Stimulated activated effector memory CD8-positive, alpha-beta T cell treated with anti-CD3 and anti-CD28 coated beads, Interleukin-12 subunit alpha, Interleukin-12 subunit beta, amount 100 ng/mL, for 72 hours (primary cell): ENCODE measurements around the gene LAMC3.
"Not testable (repeated sequence)": the region's sequence is repeated elsewhere in the genome, so short reads cannot be mapped to it uniquely, and the experiment has no call there.

Source experiments
- ATAC-seq: fragments of 150-1000 bp; cut with Tn5 transposase; 2 replicates; pipeline ENCODE4 v1.10.0; 2021
- DNase-seq, 2 donors: peaks; one replicate each; pipeline ENCODE4 v3.0.0; 2021 to 2022; ENCODE audit warnings: low spot score in 2 of 2
- H3K27ac Mint-ChIP-seq: one replicate; pipeline ENCODE4 v1.8.0; 2022; ENCODE audit warnings: mild to moderate bottlenecking, mixed read lengths
- H3K36me3 Mint-ChIP-seq: one replicate; pipeline ENCODE4 v1.8.0; 2022; ENCODE audit warnings: mild to moderate bottlenecking, mixed read lengths
- H3K4me1 Mint-ChIP-seq: one replicate; pipeline ENCODE4 v1.8.0; 2022; ENCODE audit warnings: mixed read lengths
- H3K4me3 Mint-ChIP-seq: one replicate; pipeline ENCODE4 v1.8.0; 2022; ENCODE audit warnings: mild to moderate bottlenecking, mixed read lengths
- H3K9me3 Mint-ChIP-seq: one replicate; pipeline ENCODE4 v1.8.0; 2022; ENCODE audit warnings: mixed read lengths

LAMC3 gene

DNA sequence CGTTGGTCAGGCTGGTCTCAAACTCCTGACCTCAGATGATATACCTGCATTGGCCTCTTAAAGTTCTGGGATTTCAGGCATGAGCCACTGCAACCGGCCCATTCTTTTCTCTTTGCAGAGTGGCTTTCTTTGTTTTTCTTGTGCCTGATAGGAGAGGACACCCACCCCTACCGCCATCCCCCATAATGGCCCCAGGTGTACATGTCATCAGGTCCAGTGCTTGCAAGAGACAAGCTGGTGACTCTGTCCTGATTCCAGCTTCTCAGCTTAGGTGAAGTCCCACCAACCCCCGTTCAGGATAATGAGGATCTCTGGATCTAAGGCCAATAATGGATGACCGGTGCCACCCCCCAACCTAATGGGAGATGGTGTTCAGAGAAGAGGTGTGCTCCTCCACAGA lies 85.0 kb downstream of the LAMC3 start:
- DNase-seq, result no peak
- no peak overlapping the region for H3K27ac Mint-ChIP-seq
- H3K36me3 Mint-ChIP-seq, result no peaks in the 10 kb centered on the region
- no peak for ATAC-seq
- H3K4me3 Mint-ChIP-seq, result no peak overlapping the region
- peaks cover 12% of the 10 kb centered on the region for H3K4me1 Mint-ChIP-seq
- no peaks in the 10 kb centered on the region for H3K9me3 Mint-ChIP-seq

DNA sequence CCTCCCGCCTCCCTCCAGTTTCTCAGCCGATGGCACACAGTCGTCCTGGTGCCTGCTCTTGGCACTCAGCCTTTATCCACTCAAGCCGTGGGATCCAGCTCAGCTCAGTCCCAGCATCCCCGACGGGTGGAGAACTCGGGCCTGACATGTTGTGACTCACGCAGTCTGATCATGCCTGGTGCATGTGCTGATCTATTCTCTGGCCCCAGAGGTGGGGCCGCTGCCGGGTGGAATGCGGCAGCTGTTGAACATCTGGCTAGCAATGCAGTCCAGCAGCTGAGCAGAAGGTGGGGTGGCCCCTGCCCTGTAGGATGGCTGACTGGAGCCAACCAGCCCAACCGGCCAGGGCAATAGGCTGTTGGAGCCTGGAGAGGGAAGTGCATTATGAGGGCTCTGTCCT lies 85.6 kb downstream of the LAMC3 start:
- Mint-ChIP-seq H3K4me1 (peaks cover 12% of the 10 kb centered on the region), H3K4me3 (no peak overlapping the region)
- no peak for ATAC-seq

DNA sequence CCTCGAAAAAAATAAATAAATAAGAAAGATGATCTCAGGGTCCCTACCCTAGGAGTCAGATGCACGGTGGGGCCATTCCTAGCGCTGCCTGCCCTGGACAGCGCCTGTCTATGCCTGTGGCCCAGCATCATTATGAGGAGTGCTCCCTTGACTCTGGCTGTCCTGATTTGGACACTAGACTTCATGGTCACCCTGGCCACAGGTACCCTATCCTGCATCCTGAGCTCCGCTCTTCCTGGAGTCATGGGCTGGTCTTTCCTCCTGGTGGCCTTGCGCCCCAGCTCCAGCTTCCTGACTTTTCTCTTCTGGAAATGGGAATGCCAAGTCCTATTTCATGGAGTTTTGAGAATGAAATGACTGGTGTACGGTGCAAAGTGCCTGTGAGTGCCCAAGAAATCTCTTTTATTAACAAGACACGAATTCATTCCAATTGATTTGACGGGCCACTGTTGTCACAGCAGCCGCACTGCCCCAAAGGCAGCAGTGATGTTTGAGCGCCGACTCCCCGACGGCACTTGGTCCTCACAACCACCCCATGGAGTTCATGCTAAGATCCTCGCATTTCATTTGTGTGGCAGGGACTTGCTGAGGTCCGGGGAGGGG lies 86.8 kb downstream of the LAMC3 start:
- H3K36me3 Mint-ChIP-seq, result no peaks in the 10 kb centered on the region
- H3K27ac Mint-ChIP-seq, result no peak overlapping the region
- ATAC-seq (peak; percentile 6), DNase-seq (no peak)
- peaks cover 12% of the 10 kb centered on the region for H3K4me1 Mint-ChIP-seq
- H3K9me3 Mint-ChIP-seq, result no peaks in the 10 kb centered on the region
- H3K4me3 Mint-ChIP-seq, result peak overlapping the region; percentile 47

More for the DNA sequence above, 85.6 kb downstream of the LAMC3 start:
- H3K27ac Mint-ChIP-seq, result no peak overlapping the region
- DNase-seq, result no peak
- no peaks in the 10 kb centered on the region for H3K36me3 Mint-ChIP-seq
- no peaks in the 10 kb centered on the region for H3K9me3 Mint-ChIP-seq

DNA sequence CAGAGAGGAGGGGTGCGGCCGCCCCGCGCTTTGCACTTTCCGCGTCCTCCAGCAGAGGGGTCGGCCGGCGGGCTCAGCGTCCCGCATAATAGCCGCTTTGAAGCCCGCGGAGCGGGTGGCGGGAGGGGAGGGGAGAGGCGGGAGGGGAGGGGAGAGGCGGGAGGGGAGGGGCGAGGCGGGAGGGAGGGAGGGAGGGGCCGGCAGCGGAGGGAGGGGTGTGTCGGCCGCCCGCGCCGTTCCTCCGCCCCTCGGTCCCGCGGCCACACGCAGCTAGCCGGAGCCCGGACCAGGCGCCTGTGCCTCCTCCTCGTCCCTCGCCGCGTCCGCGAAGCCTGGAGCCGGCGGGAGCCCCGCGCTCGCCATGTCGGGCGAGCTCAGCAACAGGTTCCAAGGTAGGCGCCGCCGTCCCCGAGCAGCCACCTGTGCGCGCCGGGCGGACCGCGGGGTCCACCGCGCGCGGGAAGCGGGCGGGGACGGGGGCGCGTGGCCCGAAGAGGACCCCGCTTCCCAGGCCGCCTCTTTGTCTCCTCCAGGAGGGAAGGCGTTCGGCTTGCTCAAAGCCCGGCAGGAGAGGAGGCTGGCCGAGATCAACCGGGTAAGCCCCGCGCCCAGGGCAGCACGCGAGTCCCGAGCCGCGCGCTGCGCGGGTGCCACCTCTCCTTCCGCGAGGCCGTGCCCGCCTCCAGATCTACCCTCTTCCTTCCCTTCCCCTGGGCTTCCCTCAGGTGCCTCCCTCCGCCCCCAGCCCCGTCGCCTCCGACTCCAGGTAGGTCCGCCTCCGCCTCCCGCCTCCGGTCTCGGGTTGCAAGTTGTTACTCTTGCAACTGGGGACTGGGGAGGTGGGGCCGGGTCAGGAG lies 87.5 kb downstream of the LAMC3 start, which contains the start of gene AIF1L:
Gene AIF1L (plus strand): TSS at position 263 of the 857 bp plus-strand sequence. CDS start 99 bp downstream, at position 362.
- DNase-seq (no peak), ATAC-seq (peak; percentile 31)
- H3K4me3 Mint-ChIP-seq, result peak within 1 kb of the TSS; percentile 56
- no peaks in the 10 kb centered on the region for H3K9me3 Mint-ChIP-seq
- peaks cover 12% of the 10 kb centered on the region for H3K4me1 Mint-ChIP-seq
- no peak within 1 kb of the TSS for H3K27ac Mint-ChIP-seq
- H3K36me3 Mint-ChIP-seq, result no peaks in the 10 kb centered on the region

DNA sequence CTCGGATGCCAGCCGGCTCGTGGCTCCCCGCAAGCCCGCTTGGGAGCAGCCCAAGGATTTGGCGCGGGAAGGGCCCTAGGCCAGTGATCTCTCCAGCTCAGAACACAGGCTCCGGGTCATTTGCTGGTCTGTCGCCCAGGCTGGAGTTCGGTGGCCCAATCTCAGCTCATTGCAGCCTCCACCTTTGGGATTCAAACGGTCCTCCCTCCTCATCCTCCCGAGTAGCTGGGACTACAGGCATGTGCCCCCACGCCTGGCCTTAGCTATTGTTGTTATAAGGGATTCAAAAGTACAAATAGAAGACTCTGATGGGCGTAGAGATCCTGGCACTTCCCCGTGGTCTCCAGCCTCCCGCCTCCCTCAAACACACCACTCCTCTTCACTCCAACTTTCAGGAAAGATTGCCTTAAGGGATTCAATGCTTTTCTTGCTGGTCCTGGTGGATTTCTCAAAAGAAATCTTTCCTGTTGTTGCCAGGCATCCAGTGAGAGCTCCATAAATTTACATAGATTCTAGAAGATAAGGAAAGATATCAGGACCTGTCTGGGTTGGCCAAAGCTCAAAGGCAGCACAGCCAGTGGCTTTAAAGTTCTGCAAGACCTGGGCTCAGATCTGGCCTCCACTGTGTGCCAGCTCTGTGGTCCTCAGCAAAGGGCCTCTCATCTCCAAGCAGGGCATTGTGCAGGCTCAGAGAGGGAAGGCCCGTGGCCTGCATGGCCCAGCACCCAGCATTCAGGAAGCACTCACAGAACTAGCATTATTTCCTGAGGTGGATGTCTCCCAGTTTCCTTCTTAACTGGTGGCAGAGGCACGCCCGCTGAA lies 88.4 kb downstream of the LAMC3 start:
- peaks cover 12% of the 10 kb centered on the region for H3K4me1 Mint-ChIP-seq
- ATAC-seq (no peak), DNase-seq (no peak)
- H3K9me3 Mint-ChIP-seq, result no peaks in the 10 kb centered on the region
- H3K36me3 Mint-ChIP-seq, result no peaks in the 10 kb centered on the region
- H3K27ac Mint-ChIP-seq, result no peak overlapping the region
- peak overlapping the region; percentile 56 for H3K4me3 Mint-ChIP-seq

DNA sequence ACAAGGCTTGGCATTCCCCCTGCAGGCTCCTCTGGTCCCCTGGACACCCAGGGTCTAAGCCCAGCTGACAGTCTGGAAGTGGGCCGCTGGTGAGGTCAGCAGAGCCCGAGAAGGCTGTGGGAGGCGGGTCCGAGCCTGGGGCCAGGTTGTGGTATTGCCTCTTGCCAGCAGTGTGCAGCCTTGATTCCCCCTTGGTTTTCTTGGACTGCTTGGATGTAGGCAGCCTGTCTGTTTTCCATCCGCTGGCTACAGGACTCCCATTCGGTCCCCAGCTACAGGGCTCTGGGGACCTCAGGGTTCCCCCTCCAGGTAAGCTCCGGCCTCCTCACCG lies 88.9 kb downstream of the LAMC3 start:
- Mint-ChIP-seq H3K36me3 (no peaks in the 10 kb centered on the region), H3K4me3 (no peak overlapping the region), H3K4me1 (peaks cover 12% of the 10 kb centered on the region), H3K9me3 (no peaks in the 10 kb centered on the region), H3K27ac (no peak overlapping the region)
- DNase-seq (no peak), ATAC-seq (no peak)

DNA sequence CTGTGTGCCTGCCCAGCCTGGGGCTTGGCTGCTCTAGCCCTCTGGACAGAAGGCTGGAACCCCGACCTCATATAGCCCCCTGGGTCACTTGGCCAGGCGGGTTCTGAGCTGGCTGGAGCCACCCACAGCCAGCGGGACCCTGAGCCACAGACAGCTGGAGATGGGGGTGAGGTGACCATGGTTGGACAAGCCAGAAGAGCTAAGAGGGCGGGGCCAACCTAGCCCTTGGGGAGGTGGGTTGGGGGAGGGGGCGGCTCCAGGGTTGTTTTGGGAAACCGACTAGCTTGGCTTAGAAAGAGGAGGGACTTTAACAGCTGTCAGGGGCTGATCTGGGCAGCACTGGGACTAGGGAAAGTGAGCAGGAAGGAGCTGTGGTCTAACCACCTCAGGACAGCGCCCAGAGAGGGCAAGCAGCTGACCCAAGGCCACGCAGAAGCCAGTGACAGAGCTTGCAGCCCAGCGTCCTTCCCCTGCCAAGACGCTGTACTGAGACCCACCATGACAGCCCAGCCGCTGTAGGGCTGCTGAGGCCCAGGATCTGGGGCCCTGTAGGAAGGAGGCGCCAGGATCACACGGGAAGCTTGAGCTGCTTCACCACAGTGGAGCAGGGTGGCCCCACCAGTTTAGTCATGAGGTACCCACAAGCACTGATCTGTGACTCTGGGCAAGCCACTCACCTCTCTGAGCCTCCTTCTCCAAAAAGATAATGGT lies 89.6 kb downstream of the LAMC3 start:
- no peaks in the 10 kb centered on the region for H3K9me3 Mint-ChIP-seq
- H3K4me3 Mint-ChIP-seq, result no peak overlapping the region
- H3K27ac Mint-ChIP-seq, result no peak overlapping the region
- H3K4me1 Mint-ChIP-seq, result peaks cover 12% of the 10 kb centered on the region
- no peak for DNase-seq
- no peak for ATAC-seq
- H3K36me3 Mint-ChIP-seq, result no peaks in the 10 kb centered on the region

DNA sequence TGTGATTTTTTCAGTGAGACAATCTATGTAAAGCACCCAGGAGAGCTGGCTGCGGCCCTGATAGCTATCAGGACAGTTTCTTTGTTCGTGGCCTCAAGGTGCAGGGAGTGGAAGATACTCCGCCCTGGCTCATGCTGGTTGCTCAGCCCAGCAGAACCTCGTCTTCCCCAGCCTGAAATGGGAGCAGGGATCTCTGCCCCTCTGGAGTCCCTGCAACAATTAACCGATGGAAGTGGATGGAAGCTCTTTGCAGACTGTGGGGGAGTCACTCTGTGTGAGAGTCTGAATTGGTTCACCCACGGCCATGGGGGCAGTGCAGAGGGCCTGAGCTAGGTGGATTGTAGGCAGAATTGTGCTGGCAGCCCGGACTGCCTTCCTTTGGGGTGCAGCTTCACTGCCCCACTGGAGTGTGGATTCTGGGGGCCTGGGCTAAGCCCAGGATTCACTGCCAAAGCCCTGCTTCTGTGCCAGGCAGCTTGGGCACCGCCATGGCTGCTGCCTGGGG lies 90.2 kb downstream of the LAMC3 start:
- H3K4me3 Mint-ChIP-seq, result no peak overlapping the region
- H3K27ac Mint-ChIP-seq, result no peak overlapping the region
- no peaks in the 10 kb centered on the region for H3K9me3 Mint-ChIP-seq
- ATAC-seq, result no peak
- H3K36me3 Mint-ChIP-seq, result no peaks in the 10 kb centered on the region
- no peak for DNase-seq
- peaks cover 12% of the 10 kb centered on the region for H3K4me1 Mint-ChIP-seq

DNA sequence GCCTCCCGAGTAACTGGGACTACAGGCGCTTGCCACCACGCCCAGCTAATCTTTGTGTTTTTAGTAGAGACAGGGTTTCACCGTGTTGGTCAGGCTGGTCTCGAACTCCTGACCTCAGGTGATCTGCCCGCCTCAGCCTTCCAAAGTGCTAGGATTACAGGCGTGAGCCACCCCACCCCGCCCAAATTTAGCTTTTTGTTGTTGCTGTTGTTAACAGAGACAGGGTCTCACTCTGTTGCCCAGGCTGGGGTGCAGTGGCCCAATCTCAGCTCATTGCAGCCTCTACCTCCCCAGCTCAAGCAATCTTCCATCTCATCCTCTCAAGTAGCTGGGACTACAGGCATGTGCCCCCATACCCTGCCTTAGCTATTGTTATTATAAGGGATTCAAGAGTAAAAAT lies 90.9 kb downstream of the LAMC3 start:
- ATAC-seq, DNase-seq, H3K9me3 Mint-ChIP-seq, H3K36me3 Mint-ChIP-seq, H3K4me3 Mint-ChIP-seq, H3K27ac Mint-ChIP-seq: not testable (repeated sequence)
- peaks cover 12% of the 10 kb centered on the region for H3K4me1 Mint-ChIP-seq

DNA sequence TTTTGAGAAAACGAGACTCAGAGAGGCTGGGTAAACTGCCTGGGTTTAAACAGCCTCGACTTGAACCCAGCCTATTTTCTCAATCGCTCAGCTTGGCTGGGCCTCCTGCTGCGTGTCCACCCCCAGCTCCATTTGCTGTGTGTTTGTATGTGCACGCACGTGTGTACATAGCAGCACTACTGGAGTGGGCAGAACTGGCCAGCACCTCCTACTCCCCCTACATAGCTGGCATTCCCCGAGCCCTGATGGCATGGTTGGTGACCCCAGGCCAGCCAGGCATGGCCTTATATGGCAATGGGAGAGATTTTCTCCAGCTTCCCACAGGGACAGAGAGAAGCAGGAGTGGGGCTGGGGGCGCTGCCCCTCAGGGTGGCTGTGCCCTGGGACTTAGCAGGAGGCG lies 91.5 kb downstream of the LAMC3 start:
- Mint-ChIP-seq H3K4me1 (peaks cover 12% of the 10 kb centered on the region), H3K4me3 (no peak overlapping the region), H3K36me3 (no peaks in the 10 kb centered on the region), H3K27ac (no peak overlapping the region), H3K9me3 (no peaks in the 10 kb centered on the region)
- no peak for DNase-seq
- no peak for ATAC-seq

DNA sequence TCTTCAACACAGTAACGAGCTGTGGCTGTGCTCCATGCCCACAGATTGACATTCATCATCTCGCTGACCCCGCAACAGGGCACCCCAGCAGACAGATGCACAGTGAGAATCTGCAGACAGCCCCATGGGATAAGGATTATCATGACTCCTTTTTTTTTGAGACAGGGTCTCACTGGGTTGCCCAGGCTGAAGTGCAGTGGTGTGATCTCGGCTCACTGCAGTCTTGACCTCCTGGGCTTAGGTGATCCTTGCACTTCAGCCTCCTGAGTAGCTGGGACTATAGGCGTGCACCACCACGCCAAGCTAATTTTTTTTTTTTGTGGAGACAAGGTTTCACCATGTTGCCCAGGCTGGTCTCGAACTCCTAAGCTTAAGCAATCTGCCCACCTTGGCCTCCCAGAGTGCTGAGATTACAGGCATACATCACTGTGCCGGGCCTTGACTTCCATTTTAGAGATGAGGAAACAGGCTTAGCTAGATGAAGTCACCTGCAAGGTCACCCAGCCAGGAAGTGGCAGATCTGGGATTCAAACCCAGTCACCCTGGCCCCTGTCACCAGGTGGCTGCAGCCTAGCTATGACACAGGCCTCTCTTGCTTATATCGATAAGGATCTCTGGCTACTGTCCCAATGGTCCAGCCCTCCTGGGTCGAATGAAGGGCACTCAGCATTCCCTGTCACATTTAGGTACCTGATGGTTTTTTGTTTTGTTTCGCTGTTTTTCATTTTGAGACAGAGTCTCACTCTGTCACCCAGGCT lies 92.4 kb downstream of the LAMC3 start:
- ATAC-seq (no peak), DNase-seq (no peak)
- Mint-ChIP-seq H3K4me1 (peaks cover 6% of the 10 kb centered on the region), H3K4me3 (no peak overlapping the region), H3K27ac (no peak overlapping the region), H3K9me3 (no peaks in the 10 kb centered on the region), H3K36me3 (no peaks in the 10 kb centered on the region)

DNA sequence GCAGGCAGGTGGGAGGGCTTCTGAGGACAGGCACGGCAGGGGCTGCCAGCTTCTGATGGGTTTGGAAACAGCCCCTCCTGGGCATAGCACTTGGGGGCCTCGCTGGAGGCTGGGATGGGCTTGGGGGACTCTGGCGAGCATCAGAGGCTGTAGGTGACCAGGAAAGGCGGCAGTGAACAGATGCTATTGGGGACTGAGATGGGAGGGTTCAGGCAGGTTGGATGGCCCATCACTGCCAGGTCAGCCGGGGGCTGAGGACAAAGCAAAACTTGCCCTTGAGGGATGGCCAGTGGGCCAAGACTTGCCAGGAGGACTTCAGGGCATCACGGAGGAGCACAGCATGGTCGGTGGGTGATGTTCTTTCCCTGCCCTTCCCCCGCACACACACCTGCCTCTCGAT lies 94.0 kb downstream of the LAMC3 start:
- DNase-seq (no peak), ATAC-seq (no peak)
- no peaks in the 10 kb centered on the region for H3K36me3 Mint-ChIP-seq
- no peaks in the 10 kb centered on the region for H3K9me3 Mint-ChIP-seq
- no peak overlapping the region for H3K27ac Mint-ChIP-seq
- H3K4me1 Mint-ChIP-seq, result no peaks in the 10 kb centered on the region
- no peak overlapping the region for H3K4me3 Mint-ChIP-seq

DNA sequence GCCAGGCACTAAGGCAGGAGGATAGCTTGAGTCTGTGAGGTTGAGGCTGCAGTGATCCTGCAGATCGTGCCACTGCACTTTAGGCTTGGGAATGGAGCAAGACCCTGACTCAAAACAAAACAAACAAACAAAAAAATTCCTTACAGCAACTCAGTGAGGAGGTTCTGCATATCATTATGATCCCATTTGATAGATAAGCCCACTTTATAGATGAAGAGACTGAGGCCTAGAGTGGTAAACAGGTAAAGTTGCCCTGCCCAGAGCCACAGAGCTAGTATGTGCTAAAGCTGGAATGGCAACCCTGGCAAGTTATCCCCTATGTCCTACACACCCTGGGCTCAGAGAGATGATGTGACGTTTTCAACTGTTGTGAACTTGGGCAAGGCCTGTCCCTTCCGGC lies 94.6 kb downstream of the LAMC3 start:
- no peak for ATAC-seq
- DNase-seq, result no peak
- Mint-ChIP-seq H3K4me3 (no peak overlapping the region), H3K36me3 (no peaks in the 10 kb centered on the region), H3K9me3 (no peaks in the 10 kb centered on the region), H3K4me1 (no peaks in the 10 kb centered on the region), H3K27ac (no peak overlapping the region)

DNA sequence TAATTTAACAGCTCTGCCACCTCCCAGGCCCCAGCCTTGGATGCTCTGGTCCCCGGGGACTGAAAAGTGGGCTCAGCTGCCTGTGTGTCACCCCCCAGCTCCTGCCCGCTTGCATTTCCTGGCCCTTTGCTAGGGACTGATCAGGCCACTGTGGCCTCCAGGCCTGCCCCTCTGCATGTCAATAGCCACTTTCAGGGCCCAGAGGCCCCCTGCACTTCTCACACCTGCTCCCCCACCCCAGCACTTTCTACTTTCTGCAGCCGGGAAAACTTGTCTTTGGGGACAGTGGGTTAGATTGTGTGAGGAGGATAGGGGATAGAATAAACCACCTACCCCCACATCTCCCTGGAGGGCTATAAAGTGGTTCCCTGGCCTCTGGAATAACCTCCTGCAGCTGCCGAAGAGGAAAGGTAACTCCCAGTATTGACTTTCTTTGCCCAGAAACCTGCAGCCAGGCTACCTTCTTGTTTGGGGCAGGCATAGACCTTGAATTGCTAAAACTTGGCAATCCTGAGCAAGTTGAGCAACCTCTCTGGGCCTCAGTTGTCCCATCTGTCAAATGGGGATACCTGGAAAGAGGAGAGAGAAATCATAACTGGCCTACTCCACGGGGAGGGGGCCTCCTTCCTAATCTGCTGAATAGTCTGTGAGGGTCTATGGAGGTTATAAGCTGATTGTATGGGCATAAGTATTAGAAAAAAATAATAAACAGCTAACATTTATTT lies 95.2 kb downstream of the LAMC3 start:
- Mint-ChIP-seq H3K36me3 (no peaks in the 10 kb centered on the region), H3K4me3 (no peak overlapping the region), H3K4me1 (no peaks in the 10 kb centered on the region), H3K9me3 (no peaks in the 10 kb centered on the region), H3K27ac (no peak overlapping the region)
- no peak for ATAC-seq
- DNase-seq, result no peak
